IMR-90 (cell line): Measurements from ENCODE around the gene CLCN4. TPM values are rescaled to one million over a fixed set of nuclear protein-coding genes. Genes with fewer than 3 reads are reported as not detected.

Experiments used
- ATAC-seq: fragments of 200-7000 bp; cut with Tn5 transposase; 2 replicates; pipeline ENCODE4 v1.9.1; 2020; ENCODE audit warnings: low read depth, mild to moderate bottlenecking, moderate library complexity
- BruUV-seq: library from RNA; stranded (reverse); fragments of 400-500 nt; replicated peaks from 2 replicates; lab custom pipeline; 2021; lab: Mats Ljungman, UMichigan
- CTCF ChIA-PET: fragments of 300-600 bp; formaldehyde crosslinking; extraction: SDS; loops from one replicate; lab custom pipeline; 2021; ENCODE audit warnings: antibody characterized with exemption; lab: Yijun Ruan, JAX
- POLR2A ChIA-PET: fragments of 300-600 bp; sonication (Branson Sonifier 250); formaldehyde crosslinking; loops from one replicate; lab custom pipeline; 2022; ENCODE audit warnings: antibody characterized with exemption; ENCODE audit not compliant: unreplicated experiment; lab: Charles Lee
- DNase-seq: peaks from one replicate; pipeline ENCODE4 v3.0.0; 2013
- H2AFZ ChIP-seq: replicated peaks from 2 replicates; pipeline ENCODE3; 2013; ENCODE audit warnings: low read length, mild to moderate bottlenecking; ENCODE audit not compliant: poor library complexity
- H2AK5ac ChIP-seq: 2 replicates; pipeline ENCODE4 v1.6.1; 2013; ENCODE audit warnings: low read depth, low read length, inconsistent platforms
- H2AK9ac ChIP-seq: replicated peaks from 2 replicates; pipeline ENCODE3; 2013; ENCODE audit warnings: mild to moderate bottlenecking, low read depth, low read length, moderate library complexity; ENCODE audit not compliant: poor library complexity
- H2BK120ac ChIP-seq: 2 replicates; pipeline ENCODE4 v1.6.1; 2013; ENCODE audit warnings: low read depth, low read length, inconsistent platforms
- H2BK15ac ChIP-seq: 3 replicates; pipeline ENCODE4 v1.6.1; 2013; ENCODE audit warnings: low read depth, low read length, inconsistent platforms
- H2BK20ac ChIP-seq: 2 replicates; pipeline ENCODE4 v1.6.1; 2013; ENCODE audit warnings: low read depth, mild to moderate bottlenecking, inconsistent platforms, low read length, moderate library complexity
- H2BK5ac ChIP-seq: 2 replicates; pipeline ENCODE4 v1.6.1; 2013; ENCODE audit warnings: mild to moderate bottlenecking, low read depth, low read length, inconsistent platforms; ENCODE audit not compliant: poor library complexity, severe bottlenecking
- H3K14ac ChIP-seq: replicated peaks from 2 replicates; pipeline ENCODE4 v1.6.1; 2013; ENCODE audit warnings: low read depth, low read length, inconsistent platforms
- H3K18ac ChIP-seq: 2 replicates; pipeline ENCODE4 v1.6.1; 2013; ENCODE audit warnings: low read depth, low read length, control low read depth
- H3K23ac ChIP-seq: 2 replicates; pipeline ENCODE4 v1.6.1; 2013; ENCODE audit warnings: low read depth, low read length, inconsistent platforms
- H3K27ac ChIP-seq: 2 replicates; pipeline ENCODE4 v1.5.1; 2013; ENCODE audit warnings: mild to moderate bottlenecking, control low read depth, low read length; ENCODE audit not compliant: insufficient read depth
- H3K27me3 ChIP-seq: 2 replicates; pipeline ENCODE4 v1.6.1; 2013; ENCODE audit warnings: low read length; ENCODE audit not compliant: control insufficient read depth, insufficient read depth
- H3K36me3 ChIP-seq: 2 replicates; pipeline ENCODE4 v1.6.1; 2013; ENCODE audit warnings: low read length, mixed read lengths; ENCODE audit not compliant: control insufficient read depth, insufficient read depth
- H3K4ac ChIP-seq: 2 replicates; pipeline ENCODE4 v1.6.1; 2013; ENCODE audit warnings: low read depth, low read length, inconsistent platforms
- H3K4me1 ChIP-seq: 2 replicates; pipeline ENCODE4 v1.6.1; 2013; ENCODE audit warnings: low read length, mixed read lengths; ENCODE audit not compliant: control insufficient read depth, insufficient read depth
- H3K4me2 ChIP-seq: 2 replicates; pipeline ENCODE4 v1.6.1; 2013; ENCODE audit warnings: low read depth, mild to moderate bottlenecking, control low read depth, low read length, moderate library complexity
- H3K4me3 ChIP-seq: 2 replicates; pipeline ENCODE4 v1.5.1; 2013; ENCODE audit warnings: low read depth, mild to moderate bottlenecking, control low read depth, low read length, moderate library complexity; ENCODE audit not compliant: insufficient read depth
- H3K56ac ChIP-seq: 2 replicates; pipeline ENCODE4 v1.6.1; 2013; ENCODE audit warnings: low read length, inconsistent platforms; ENCODE audit not compliant: insufficient read depth; ENCODE audit errors: extremely low read depth
- H3K79me1 ChIP-seq, 2 experiments: 2 replicates each; pipeline ENCODE4 v1.6.1; 2013; ENCODE audit warnings: low read length in 2 of 2, inconsistent platforms in 1 of 2, low read depth in 1 of 2
- H3K9ac ChIP-seq: 2 replicates; pipeline ENCODE4 v1.6.1; 2013; ENCODE audit warnings: low read depth, low read length, control low read depth
- H3K9me1 ChIP-seq: 2 replicates; pipeline ENCODE4 v1.6.1; 2013; ENCODE audit warnings: low read length, inconsistent platforms; ENCODE audit not compliant: insufficient read depth
- H3K9me3 ChIP-seq: 2 replicates; pipeline ENCODE4 v1.6.1; 2013; ENCODE audit warnings: low read length; ENCODE audit not compliant: control insufficient read depth, insufficient read depth
- H4K20me1 ChIP-seq: 2 replicates; pipeline ENCODE4 v1.6.1; 2013; ENCODE audit warnings: low read length, inconsistent platforms; ENCODE audit not compliant: insufficient read depth
- H4K5ac ChIP-seq: 2 replicates; pipeline ENCODE4 v1.6.1; 2013; ENCODE audit warnings: mild to moderate bottlenecking, low read depth, low read length, control low read depth
- H4K8ac ChIP-seq, 2 experiments: 2 replicates each; pipeline ENCODE4 v1.6.1; 2013; ENCODE audit warnings: low read depth in 2 of 2, low read length in 2 of 2, control low read depth in 1 of 2, inconsistent platforms in 1 of 2
- H4K91ac ChIP-seq: 2 replicates; pipeline ENCODE4 v1.6.1; 2013; ENCODE audit warnings: low read depth, low read length, inconsistent platforms; ENCODE audit not compliant: insufficient read depth
- FOS ChIP-seq: fragments of 150-350 bp; IDR thresholded peaks from 2 replicates; pipeline ENCODE4 v1.6.1; 2016; ENCODE audit warnings: low read depth, low read length
- MXI1 ChIP-seq: IDR thresholded peaks from 2 replicates; pipeline ENCODE4 v1.6.1; 2012; ENCODE audit warnings: low read depth, mild to moderate bottlenecking, low read length, moderate library complexity, borderline replicate concordance
- RAD21 ChIP-seq: IDR thresholded peaks from 2 replicates; pipeline ENCODE4 v1.6.1; 2012; ENCODE audit warnings: low read length, improper control_type of control experiment
- RCOR1 ChIP-seq: IDR thresholded peaks from 2 replicates; pipeline ENCODE4 v1.6.1; 2012; ENCODE audit warnings: mild to moderate bottlenecking, low read length, improper control_type of control experiment; ENCODE audit not compliant: insufficient replicate concordance
- WGBS, 2 experiments: methylation state at CpG; one replicate each; pipeline versions ENCODE4 v1.1.5 to v1.1.7; 2013; ENCODE audit warnings: missing lambda C conversion rate in 2 of 2; ENCODE audit not compliant: insufficient read length in 1 of 2; ENCODE audit errors: extremely low coverage in 2 of 2; 5-methylcytosine and 5-hydroxymethylcytosine counted together
- dilution Hi-C: fragments of 300-500 bp; cut with HindIII; formaldehyde crosslinking; loops from one replicate; pipeline ENCODE4 v1.14.3; 2018; ENCODE audit warnings: low sequenced_read_pairs; ENCODE audit not compliant: unreplicated experiment
- in situ Hi-C: fragments of 300-500 bp; cut with MboI; formaldehyde crosslinking; loops from 3 replicates; pipeline ENCODE4 v1.14.3; 2019; ENCODE audit warnings: low sequenced_read_pairs, inconsistent platforms, mixed read lengths
- intact Hi-C: fragments of 100-400 bp; cut with micrococcal nuclease; formaldehyde crosslinking; loops from 2 replicates; pipeline ENCODE4 v1.10.0; 2022
- polyA plus RNA-seq, 3 experiments: library from polyadenylated mRNA; depleted of rRNA; stranded (reverse); fragments of >200 nt; gene quantifications; 2 replicates each; pipeline ENCODE4 v1.2.3, GENCODE V29; 2012; ENCODE audit warnings: low replicate concordance in 1 of 3
- total RNA-seq: library from RNA; depleted of rRNA; stranded (reverse); fragments of >200 nt; gene quantifications from 2 replicates; pipeline ENCODE4 v1.2.3, GENCODE V29; 2012

CLCN4 gene
- total and polyA plus RNA-seq, 2 of the 4 experiments (the other 2 are of a cell fraction): 2.2 to 4.5 TPM

DNA sequence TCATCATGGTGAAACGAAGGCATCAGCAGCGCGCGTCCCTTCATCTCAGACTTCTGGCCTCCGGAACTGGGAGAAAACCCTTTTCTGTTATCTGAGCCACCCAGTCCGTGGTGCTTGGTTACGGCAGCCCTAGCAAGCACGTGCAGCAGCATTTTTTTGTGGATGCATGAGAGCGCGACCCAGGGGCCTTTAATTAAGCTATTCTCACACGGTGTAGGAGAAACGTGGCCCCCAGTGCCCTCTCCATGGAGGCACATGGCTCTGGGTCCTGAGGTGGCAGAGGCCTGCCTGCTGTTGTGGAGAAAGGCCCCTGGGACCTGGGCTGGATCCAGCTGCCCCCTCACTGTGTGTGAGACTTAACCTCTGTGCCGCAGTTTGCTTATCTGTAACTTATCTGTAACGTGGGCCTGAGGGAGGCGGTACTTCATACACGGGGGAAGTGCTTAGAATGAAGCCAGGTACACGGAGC is 9.5 kb downstream of the CLCN4 start:
- CTCF ChIA-PET: no interaction called here
- no TSS peak for BruUV-seq

More for the DNA sequence above, 9.5 kb downstream of the CLCN4 start:
- no peak overlapping the region for H2AK9ac ChIP-seq
- no peak overlapping the region for H4K5ac ChIP-seq
- H3K9me3 ChIP-seq: no peaks in the 10 kb centered on the region
- DNase-seq (no peak), ATAC-seq (no peak)
- H3K23ac ChIP-seq: no peak overlapping the region
- POLR2A ChIA-PET: no interaction called here
- H3K4me2 ChIP-seq: no peak overlapping the region
- H2BK20ac ChIP-seq: no peak overlapping the region
- no peak overlapping the region for H3K14ac ChIP-seq
- no peak overlapping the region for H3K56ac ChIP-seq
- H3K4me1 ChIP-seq: no peaks in the 10 kb centered on the region
- no peaks in the 10 kb centered on the region for H4K20me1 ChIP-seq
- H3K18ac ChIP-seq: no peak overlapping the region
- no peak overlapping the region for H3K9ac ChIP-seq
- no peaks in the 10 kb centered on the region for H3K79me1 ChIP-seq
- no peak overlapping the region for H4K8ac ChIP-seq
- H3K4ac ChIP-seq: no peak overlapping the region
- WGBS, 2 experiments: no CpG with 5 or more reads among the region's 17 CpGs
- H3K4me3 ChIP-seq: no peak overlapping the region
- no peak overlapping the region for H2AFZ ChIP-seq
- dilution Hi-C loops: no loop called here
- H2BK15ac ChIP-seq: no peak overlapping the region
- TF ChIP-seq MXI1 (no peak), FOS (no peak), RCOR1 (no peak), RAD21 (no peak)
- H4K91ac ChIP-seq: no peak overlapping the region
- no peaks in the 10 kb centered on the region for H3K36me3 ChIP-seq
- H2BK120ac ChIP-seq: no peak overlapping the region
- H3K27me3 ChIP-seq: no peaks in the 10 kb centered on the region
- intact Hi-C loops: no loop called here
- H3K27ac ChIP-seq: no peak overlapping the region
- H3K9me1 ChIP-seq: no peaks in the 10 kb centered on the region
- H2BK5ac ChIP-seq: no peak overlapping the region
- H2AK5ac ChIP-seq: no peak overlapping the region
- in situ Hi-C loops: no loop called here
